H9 (cell line): ENCODE measurements around the gene GBP3. TPM values are rescaled to one million over a fixed set of nuclear protein-coding genes. Genes with fewer than 3 reads are reported as not detected.
"Not testable (repeated sequence)": the region's sequence is repeated elsewhere in the genome, so short reads cannot be mapped to it uniquely, and the experiment has no call there.

Source experiments
- DNase-seq: peaks from one replicate; pipeline ENCODE4 v3.0.0-alpha.2; 2017
- H2AFZ ChIP-seq: one replicate; pipeline ENCODE4 v1.6.1; 2013; ENCODE audit warnings: mild to moderate bottlenecking, low read length, control low read depth, moderate library complexity
- H2AK5ac ChIP-seq: 2 replicates; pipeline ENCODE4 v1.6.1; 2013; ENCODE audit warnings: low read length, control low read depth, mixed read lengths; ENCODE audit not compliant: insufficient read length
- H2BK120ac ChIP-seq: one replicate; pipeline ENCODE4 v1.6.1; 2013; ENCODE audit warnings: low read depth, mild to moderate bottlenecking, low read length, control low read depth, inconsistent platforms; ENCODE audit not compliant: poor library complexity, severe bottlenecking
- H2BK12ac ChIP-seq: 2 replicates; pipeline ENCODE4 v1.6.1; 2013; ENCODE audit warnings: low read length, control low read depth, mixed read lengths, low read depth; ENCODE audit not compliant: insufficient read length
- H2BK15ac ChIP-seq: 2 replicates; pipeline ENCODE4 v1.6.1; 2013; ENCODE audit warnings: low read depth, low read length, control low read depth
- H2BK20ac ChIP-seq: one replicate; pipeline ENCODE4 v1.6.1; 2013; ENCODE audit warnings: low read depth, mild to moderate bottlenecking, low read length, control low read depth, inconsistent platforms; ENCODE audit not compliant: poor library complexity, severe bottlenecking
- H2BK5ac ChIP-seq: 2 replicates; pipeline ENCODE4 v1.6.1; 2013; ENCODE audit warnings: low read length, control low read depth, mixed read lengths; ENCODE audit not compliant: insufficient read length
- H3K14ac ChIP-seq: 2 replicates; pipeline ENCODE4 v1.6.1; 2013; ENCODE audit warnings: low read length, control low read depth; ENCODE audit not compliant: insufficient read depth
- H3K18ac ChIP-seq: 2 replicates; pipeline ENCODE4 v1.6.1; 2013; ENCODE audit warnings: low read depth, mild to moderate bottlenecking, mixed read lengths, low read length, control low read depth; ENCODE audit not compliant: insufficient read length
- H3K23ac ChIP-seq: 2 replicates; pipeline ENCODE4 v1.6.1; 2013; ENCODE audit warnings: low read length, control low read depth, mixed read lengths, low read depth; ENCODE audit not compliant: insufficient read length
- H3K23me2 ChIP-seq: 2 replicates; pipeline ENCODE4 v1.6.1; 2013; ENCODE audit warnings: low read depth, mild to moderate bottlenecking, mixed read lengths, low read length, control low read depth; ENCODE audit not compliant: insufficient read length, poor library complexity, severe bottlenecking
- H3K27ac ChIP-seq: 2 replicates; pipeline ENCODE4 v1.5.1; 2013; ENCODE audit warnings: low read length, control low read depth, mixed read lengths, low read depth; ENCODE audit not compliant: insufficient read length
- H3K27me3 ChIP-seq: 2 replicates; pipeline ENCODE4 v1.6.1; 2013; ENCODE audit warnings: low read length, control low read depth, inconsistent platforms; ENCODE audit not compliant: insufficient read depth
- H3K4ac ChIP-seq: 2 replicates; pipeline ENCODE4 v1.6.1; 2013; ENCODE audit warnings: low read depth, mild to moderate bottlenecking, control low read depth, inconsistent platforms, low read length, moderate library complexity
- H3K4me1 ChIP-seq: 2 replicates; pipeline ENCODE4 v1.6.1; 2013; ENCODE audit warnings: low read length, control low read depth, inconsistent platforms; ENCODE audit not compliant: insufficient read depth
- H3K4me2 ChIP-seq: 2 replicates; pipeline ENCODE4 v1.6.1; 2013; ENCODE audit warnings: low read length, control low read depth, mixed read lengths; ENCODE audit not compliant: insufficient read length, insufficient read depth
- H3K56ac ChIP-seq: 2 replicates; pipeline ENCODE4 v1.6.1; 2013; ENCODE audit warnings: low read depth, mild to moderate bottlenecking, mixed read lengths, low read length, control low read depth; ENCODE audit not compliant: insufficient read length
- H3K79me1 ChIP-seq: 2 replicates; pipeline ENCODE4 v1.6.1; 2013; ENCODE audit warnings: low read depth, mild to moderate bottlenecking, moderate library complexity, low read length, control low read depth, inconsistent platforms; ENCODE audit not compliant: insufficient read depth, poor library complexity, severe bottlenecking
- H3K79me2 ChIP-seq: 2 replicates; pipeline ENCODE4 v1.6.1; 2013; ENCODE audit warnings: low read length, control low read depth, inconsistent platforms; ENCODE audit not compliant: insufficient read depth
- H3K9ac ChIP-seq: 2 replicates; pipeline ENCODE4 v1.6.1; 2013; ENCODE audit warnings: low read length, control low read depth, mixed read lengths; ENCODE audit not compliant: insufficient read length; ENCODE audit errors: extremely low read depth
- H3K9me3 ChIP-seq: one replicate; pipeline ENCODE4 v1.6.1; 2013; ENCODE audit warnings: low read depth, low read length, inconsistent platforms; ENCODE audit not compliant: control insufficient read depth
- H3T11ph ChIP-seq: one replicate; pipeline ENCODE4 v1.6.1; 2013; ENCODE audit warnings: mild to moderate bottlenecking, low read length, control low read depth, inconsistent platforms
- H4K20me1 ChIP-seq: one replicate; pipeline ENCODE4 v1.6.1; 2013; ENCODE audit not compliant: control insufficient read depth, insufficient read length, insufficient read depth
- H4K5ac ChIP-seq: 2 replicates; pipeline ENCODE4 v1.6.1; 2013; ENCODE audit warnings: low read depth, mild to moderate bottlenecking, mixed read lengths, low read length, control low read depth; ENCODE audit not compliant: insufficient read length
- H4K8ac ChIP-seq: replicated peaks from 2 replicates; pipeline ENCODE4 v1.6.1; 2013; ENCODE audit warnings: low read length, control low read depth, mixed read lengths, low read depth; ENCODE audit not compliant: insufficient read length
- H4K91ac ChIP-seq: 2 replicates; pipeline ENCODE4 v1.6.1; 2013; ENCODE audit warnings: low read depth, mild to moderate bottlenecking, moderate library complexity, mixed read lengths, low read length, control low read depth; ENCODE audit not compliant: insufficient read length
- H3K27ac Mint-ChIP-seq, 3 experiments: 2 replicates in 2 of 3; 3 replicates in 1 of 3; pipeline ENCODE4 v1.8.0; 2020 to 2021; ENCODE audit warnings: mixed read lengths in 3 of 3, mild to moderate bottlenecking in 1 of 3, moderate library complexity in 1 of 3
- H3K27me3 Mint-ChIP-seq: 2 replicates; pipeline ENCODE4 v1.8.0; 2021; ENCODE audit warnings: low read depth, mild to moderate bottlenecking, moderate library complexity, mixed read lengths
- H3K36me3 Mint-ChIP-seq, 3 experiments: 2 replicates in 2 of 3; 3 replicates in 1 of 3; pipeline ENCODE4 v1.8.0; 2020 to 2021; ENCODE audit warnings: low read depth in 3 of 3, mixed read lengths in 3 of 3; ENCODE audit not compliant: insufficient read depth in 1 of 3
- H3K4me1 Mint-ChIP-seq, 2 experiments: 2 replicates each; pipeline ENCODE4 v1.8.0; 2020; ENCODE audit warnings: mixed read lengths in 2 of 2
- H3K4me3 Mint-ChIP-seq, 2 experiments: 2 replicates in 1 of 2; 3 replicates in 1 of 2; pipeline ENCODE4 v1.8.0; 2020 to 2021; ENCODE audit warnings: mild to moderate bottlenecking in 2 of 2, mixed read lengths in 2 of 2, moderate library complexity in 1 of 2
- H3K9me3 Mint-ChIP-seq, 2 experiments: 2 replicates in 1 of 2; 3 replicates in 1 of 2; pipeline ENCODE4 v1.8.0; 2020; ENCODE audit warnings: mild to moderate bottlenecking in 2 of 2, mixed read lengths in 2 of 2, moderate library complexity in 1 of 2
- WGBS: extraction: QIAGEN DNeasy Blood & Tissue Kit; methylation state at CpG from one replicate; pipeline ENCODE4 v1.1.7; 2013; ENCODE audit warnings: missing lambda C conversion rate, low lambda C conversion rate, mixed read lengths; ENCODE audit not compliant: insufficient read length; ENCODE audit errors: extremely low coverage; 5-methylcytosine and 5-hydroxymethylcytosine counted together
- total RNA-seq: library from RNA; stranded (reverse); gene quantifications from 2 replicates; pipeline ENCODE4 v1.2.1, GENCODE V29; 2021

Gene GBP3
- total RNA-seq, 1 experiment from 2014 or later, result not detected

DNA sequence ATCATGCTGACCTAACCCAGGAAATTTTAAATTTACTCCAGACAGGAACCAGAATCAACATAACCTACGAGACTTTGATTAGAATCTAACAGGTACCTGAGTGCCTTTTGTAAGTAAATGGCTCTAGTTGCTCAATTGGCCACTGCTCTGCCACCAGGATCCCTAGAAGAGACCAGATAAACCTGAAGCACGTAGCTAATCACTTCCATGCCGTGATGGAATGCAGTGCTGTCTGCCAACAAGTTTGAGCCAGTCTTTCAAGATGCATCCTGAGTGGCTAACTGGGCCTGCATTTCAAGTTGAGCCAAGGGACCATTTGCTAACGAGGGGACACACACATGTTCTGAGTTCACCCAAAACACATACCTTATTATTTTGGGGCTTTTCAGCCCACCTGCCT lies 26.5 kb upstream of the GBP3 start:
- H3K36me3 Mint-ChIP-seq, result not testable (repeated sequence)

More for the DNA sequence above, 26.5 kb upstream of the GBP3 start:
- H4K8ac ChIP-seq, H3K23ac ChIP-seq, H2BK15ac ChIP-seq, H3K56ac ChIP-seq, H3K9me3 ChIP-seq, H4K91ac ChIP-seq, H2BK12ac ChIP-seq, H3K79me2 ChIP-seq, H2AFZ ChIP-seq, H3K4me3 Mint-ChIP-seq, H2BK120ac ChIP-seq, DNase-seq, H3K14ac ChIP-seq, H3K27me3 Mint-ChIP-seq, H3K4me1 Mint-ChIP-seq, H3K4me1 ChIP-seq, H3K23me2 ChIP-seq, H2AK5ac ChIP-seq, H3K9me3 Mint-ChIP-seq, H3K27ac ChIP-seq, H3K4ac ChIP-seq, H4K5ac ChIP-seq, H3K79me1 ChIP-seq, H3T11ph ChIP-seq, H4K20me1 ChIP-seq, H2BK5ac ChIP-seq, H3K18ac ChIP-seq, H3K4me2 ChIP-seq, H3K27me3 ChIP-seq, H2BK20ac ChIP-seq, H3K9ac ChIP-seq: not testable (repeated sequence)
- H3K27ac Mint-ChIP-seq, result peak overlapping the region in 1 of 3 experiments; percentile 50; a peak in 1 of 7 replicates
- no CpG with 5 or more reads among the region's 4 CpGs for WGBS
